SIG-M5 (cell line): ENCODE measurements around the gene PGF.

Experiments used
- DNase-seq: peaks from one replicate; lab custom pipeline; 2025; lab: John Stamatoyannopoulos, UW

PGF gene

GRCh38 chr14:74919421-74920165, 35.8 kb downstream of the PGF start:
- no peak for DNase-seq

- DNase-seq = no peak
Observed at GRCh38 chr14:74918380-74918779, 37.0 kb downstream of the PGF start.

- no peak for DNase-seq
Observed at GRCh38 chr14:74917646-74918081, 37.7 kb downstream of the PGF start.

- DNase-seq = no peak
Observed at GRCh38 chr14:74917178-74917543, 38.2 kb downstream of the PGF start.

GRCh38 chr14:74915826-74916225, 39.6 kb downstream of the PGF start:
- DNase-seq = no peak

- no peak for DNase-seq
Observed at GRCh38 chr14:74915426-74915825, 40.0 kb downstream of the PGF start.

GRCh38 chr14:74913986-74914573, 41.3 kb downstream of the PGF start:
- DNase-seq = no peak

- no peak for DNase-seq
Observed at GRCh38 chr14:74913393-74913910, 41.9 kb downstream of the PGF start.

GRCh38 chr14:74912801-74913200, 42.6 kb downstream of the PGF start:
- DNase-seq = no peak

- no peak for DNase-seq
Observed at GRCh38 chr14:74912111-74912510, 43.3 kb downstream of the PGF start.

GRCh38 chr14:74911704-74912103, 43.7 kb downstream of the PGF start:
- no peak for DNase-seq

- no peak for DNase-seq
Observed at GRCh38 chr14:74911221-74911620, 44.2 kb downstream of the PGF start.

- no peak for DNase-seq
Observed at GRCh38 chr14:74910556-74910955, 44.8 kb downstream of the PGF start.

GRCh38 chr14:74909911-74910310, 45.5 kb downstream of the PGF start:
- DNase-seq = no peak

GRCh38 chr14:74909501-74909900, 45.9 kb downstream of the PGF start:
- no peak for DNase-seq

- DNase-seq = no peak
Observed at GRCh38 chr14:74908861-74909341, 46.5 kb downstream of the PGF start.

- no peak for DNase-seq
Observed at GRCh38 chr14:74907744-74908143, 47.7 kb downstream of the PGF start.

GRCh38 chr14:74906925-74907521, 48.4 kb downstream of the PGF start:
- DNase-seq = no peak

- no peak for DNase-seq
Observed at GRCh38 chr14:74905595-74906142, 49.7 kb downstream of the PGF start.

- DNase-seq = no peak
Observed at GRCh38 chr14:74904635-74905503, 50.5 kb downstream of the PGF start.

GRCh38 chr14:74902941-74903705, 52.3 kb downstream of the PGF start:
- DNase-seq = no peak
